ENCODE data around the gene LOXHD1. TPM values are rescaled to one million over a fixed set of nuclear protein-coding genes. Genes with fewer than 3 reads are reported as not detected.

Gene LOXHD1
- total RNA-seq, 1 donor from 2014 or later = 0.23 TPM

- no peak for DNase-seq (ENCODE audit: low spot score)
- Mint-ChIP-seq H3K4me3 (ENCODE audit: unreplicated experiment) (no peak overlapping the region), H3K36me3 (ENCODE audit: low read depth, unreplicated experiment) (peaks cover 3% of the 10 kb centered on the region), H3K9me3 (ENCODE audit: unreplicated experiment) (no peaks in the 10 kb centered on the region), H3K27me3 (ENCODE audit: unreplicated experiment) (no peaks in the 10 kb centered on the region), H3K27ac (ENCODE audit: unreplicated experiment) (no peak overlapping the region), H3K4me1 (ENCODE audit: unreplicated experiment) (peaks cover 4% of the 10 kb centered on the region)
- no peak for TF ChIP-seq CTCF (IDR thresholded peaks at IDR 0.05; ENCODE audit: unreplicated experiment)
These were observed 45.5 kb upstream of the LOXHD1 start for GRCh38 chr18:46702471-46702870.

- H3K36me3 Mint-ChIP-seq (ENCODE audit: low read depth, unreplicated experiment) = peaks cover 3% of the 10 kb centered on the region
- no peak for DNase-seq (ENCODE audit: low spot score)
- TF ChIP-seq CTCF (IDR thresholded peaks at IDR 0.05; ENCODE audit: unreplicated experiment) = no peak
- no peaks in the 10 kb centered on the region for H3K9me3 Mint-ChIP-seq (ENCODE audit: unreplicated experiment)
- no peak overlapping the region for H3K4me3 Mint-ChIP-seq (ENCODE audit: unreplicated experiment)
- no peaks in the 10 kb centered on the region for H3K27me3 Mint-ChIP-seq (ENCODE audit: unreplicated experiment)
- no peak overlapping the region for H3K27ac Mint-ChIP-seq (ENCODE audit: unreplicated experiment)
- H3K4me1 Mint-ChIP-seq (ENCODE audit: unreplicated experiment) = peaks cover 15% of the 10 kb centered on the region
These were observed 43.2 kb upstream of the LOXHD1 start for GRCh38 chr18:46700066-46700824.

GRCh38 chr18:46696702-46697101, 39.7 kb upstream of the LOXHD1 start:
- H3K27me3 Mint-ChIP-seq (ENCODE audit: unreplicated experiment) = peaks cover 2% of the 10 kb centered on the region
- DNase-seq (ENCODE audit: low spot score) = no peak
- no peak overlapping the region for H3K4me3 Mint-ChIP-seq (ENCODE audit: unreplicated experiment)
- H3K36me3 Mint-ChIP-seq (ENCODE audit: low read depth, unreplicated experiment) = no peaks in the 10 kb centered on the region
- no peaks in the 10 kb centered on the region for H3K9me3 Mint-ChIP-seq (ENCODE audit: unreplicated experiment)
- no peak overlapping the region for H3K27ac Mint-ChIP-seq (ENCODE audit: unreplicated experiment)
- peaks cover 13% of the 10 kb centered on the region for H3K4me1 Mint-ChIP-seq (ENCODE audit: unreplicated experiment)
- no peak for TF ChIP-seq CTCF (IDR thresholded peaks at IDR 0.05; ENCODE audit: unreplicated experiment)

- TF ChIP-seq CTCF (IDR thresholded peaks at IDR 0.05; ENCODE audit: unreplicated experiment) = no peak
- Mint-ChIP-seq H3K4me3 (ENCODE audit: unreplicated experiment) (no peak overlapping the region), H3K9me3 (ENCODE audit: unreplicated experiment) (no peaks in the 10 kb centered on the region), H3K27me3 (ENCODE audit: unreplicated experiment) (peaks cover 2% of the 10 kb centered on the region), H3K4me1 (ENCODE audit: unreplicated experiment) (peaks cover 13% of the 10 kb centered on the region), H3K27ac (ENCODE audit: unreplicated experiment) (no peak overlapping the region), H3K36me3 (ENCODE audit: low read depth, unreplicated experiment) (no peaks in the 10 kb centered on the region)
- no peak for DNase-seq (ENCODE audit: low spot score)
These were observed 39.2 kb upstream of the LOXHD1 start for GRCh38 chr18:46696268-46696667.

- H3K27me3 Mint-ChIP-seq (ENCODE audit: unreplicated experiment) = peaks cover 2% of the 10 kb centered on the region
- TF ChIP-seq CTCF (IDR thresholded peaks at IDR 0.05; ENCODE audit: unreplicated experiment) = no peak
- no peaks in the 10 kb centered on the region for H3K9me3 Mint-ChIP-seq (ENCODE audit: unreplicated experiment)
- peaks cover 13% of the 10 kb centered on the region for H3K4me1 Mint-ChIP-seq (ENCODE audit: unreplicated experiment)
- DNase-seq (ENCODE audit: low spot score) = no peak
- no peaks in the 10 kb centered on the region for H3K36me3 Mint-ChIP-seq (ENCODE audit: low read depth, unreplicated experiment)
- H3K27ac Mint-ChIP-seq (ENCODE audit: unreplicated experiment) = no peak overlapping the region
- no peak overlapping the region for H3K4me3 Mint-ChIP-seq (ENCODE audit: unreplicated experiment)
These were observed 37.0 kb upstream of the LOXHD1 start for GRCh38 chr18:46693996-46694395.
